Activated naive CD4-positive, alpha-beta T cell treated with anti-CD3 and anti-CD28 coated beads, Interleukin-2, amount 10 ng/mL, durations not matched to agents 7 days and 5 days (primary cell): ENCODE results near the gene AMIGO3.

Experiments used
- CTCF ChIA-PET: fragments of 350-600 bp; sonication (Branson Sonifier 250); formaldehyde crosslinking; loops from one replicate; lab custom pipeline; 2021; ENCODE audit warnings: antibody characterized with exemption; lab: Charles Lee
- DNase-seq: peaks from one replicate; pipeline ENCODE4 v3.0.0-alpha.2; 2020
- H3K27ac Mint-ChIP-seq: one replicate; pipeline ENCODE4 v1.8.0; 2021; ENCODE audit warnings: mild to moderate bottlenecking, moderate library complexity, mixed read lengths
- H3K27me3 Mint-ChIP-seq: one replicate; pipeline ENCODE4 v1.8.0; 2021; ENCODE audit warnings: mild to moderate bottlenecking, mixed read lengths
- H3K36me3 Mint-ChIP-seq: one replicate; pipeline ENCODE4 v1.8.0; 2021; ENCODE audit warnings: mixed read lengths
- H3K4me1 Mint-ChIP-seq: one replicate; pipeline ENCODE4 v1.8.0; 2021; ENCODE audit warnings: mixed read lengths
- H3K4me3 Mint-ChIP-seq: one replicate; pipeline ENCODE4 v1.8.0; 2021; ENCODE audit warnings: mild to moderate bottlenecking, moderate library complexity, mixed read lengths
- H3K9me3 Mint-ChIP-seq: one replicate; pipeline ENCODE4 v1.8.0; 2021; ENCODE audit warnings: mixed read lengths

AMIGO3 gene

DNA sequence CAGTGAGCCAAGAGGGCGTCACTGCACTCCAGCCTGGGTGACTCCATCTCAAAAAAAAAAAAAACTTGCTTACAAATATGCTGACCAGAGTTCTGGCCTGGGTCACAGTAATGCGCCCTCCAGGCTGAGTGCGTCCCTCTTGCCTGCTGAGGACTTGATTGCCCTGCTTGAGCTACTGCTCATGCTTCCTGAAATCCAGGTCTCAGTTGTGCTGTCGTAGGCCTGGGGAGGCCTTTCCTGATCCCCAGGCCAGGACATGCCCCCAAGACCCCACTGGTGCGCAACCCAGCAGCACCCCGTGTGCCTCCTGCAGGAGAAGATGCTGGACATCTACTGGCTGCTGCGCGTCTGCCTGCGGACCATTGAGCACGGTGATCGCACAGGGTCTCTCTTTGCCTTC lies 7.3 kb downstream of the AMIGO3 start:
- no peaks in the 10 kb centered on the region for H3K27me3 Mint-ChIP-seq
- H3K9me3 Mint-ChIP-seq: no peaks in the 10 kb centered on the region
- peak overlapping the region; percentile 52 for H3K27ac Mint-ChIP-seq
- CTCF ChIA-PET: interaction anchor here (0.5 to 1.5 kb wide), 4 partner anchors 7 to 175 kb away, joined by 3 to 8 read pairs (median 4); partner anchors contain the start of gene AMIGO3
- peaks cover 3% of the 10 kb centered on the region for H3K36me3 Mint-ChIP-seq
- H3K4me3 Mint-ChIP-seq: no peak overlapping the region
- no peak for DNase-seq
- peaks cover 25% of the 10 kb centered on the region for H3K4me1 Mint-ChIP-seq

DNA sequence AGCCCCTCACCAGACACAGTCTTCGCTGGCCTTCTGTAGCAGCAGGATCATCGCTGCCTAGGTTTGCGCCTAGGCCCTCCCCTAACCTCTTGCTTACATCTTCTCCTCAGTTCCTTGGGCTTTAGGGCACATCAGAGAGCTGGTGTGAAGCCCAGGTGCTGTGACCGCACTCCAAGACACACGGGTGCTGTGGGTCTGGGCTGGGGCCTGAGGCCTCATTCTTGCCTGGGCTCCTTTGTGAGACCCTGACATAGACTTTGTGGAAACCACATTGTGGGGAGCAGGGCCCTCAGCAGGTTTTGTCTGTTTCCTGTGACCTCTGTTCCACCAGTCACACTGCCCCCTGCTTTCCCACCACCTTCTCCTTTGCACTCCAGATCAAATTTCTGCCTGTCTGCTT lies 8.0 kb downstream of the AMIGO3 start:
- Mint-ChIP-seq H3K27me3 (no peaks in the 10 kb centered on the region), H3K4me1 (peaks cover 25% of the 10 kb centered on the region), H3K4me3 (no peak overlapping the region), H3K36me3 (peaks cover 3% of the 10 kb centered on the region), H3K9me3 (no peaks in the 10 kb centered on the region), H3K27ac (peak overlapping the region; percentile 16)
- CTCF ChIA-PET: interaction anchor here (1.3 to 1.5 kb wide), 3 partner anchors 8 to 126 kb away, joined by 3 to 8 read pairs (median 4); partner anchors contain the start of gene AMIGO3
- no peak for DNase-seq

DNA sequence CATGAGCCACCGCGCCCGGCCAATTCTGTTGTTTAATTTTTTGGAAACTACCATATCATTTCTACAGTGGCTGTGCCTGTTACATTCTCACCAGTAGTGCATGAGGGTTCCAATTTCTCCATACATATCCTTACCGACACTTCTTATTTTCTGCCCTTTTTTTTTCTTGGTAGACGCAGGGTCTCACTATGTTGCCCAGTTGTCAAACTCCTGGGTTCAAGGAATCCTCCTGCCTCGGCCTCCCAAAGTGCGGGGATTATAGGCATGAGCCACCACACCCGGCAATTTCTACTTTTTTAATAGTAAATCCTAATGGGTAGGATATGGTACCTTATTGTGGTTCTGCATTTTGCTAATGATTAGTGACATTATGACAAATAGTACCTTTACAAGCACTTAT lies 9.6 kb downstream of the AMIGO3 start:
- Mint-ChIP-seq H3K36me3 (peaks cover 3% of the 10 kb centered on the region), H3K4me1 (peaks cover 25% of the 10 kb centered on the region)
- CTCF ChIA-PET: no interaction called here

DNA sequence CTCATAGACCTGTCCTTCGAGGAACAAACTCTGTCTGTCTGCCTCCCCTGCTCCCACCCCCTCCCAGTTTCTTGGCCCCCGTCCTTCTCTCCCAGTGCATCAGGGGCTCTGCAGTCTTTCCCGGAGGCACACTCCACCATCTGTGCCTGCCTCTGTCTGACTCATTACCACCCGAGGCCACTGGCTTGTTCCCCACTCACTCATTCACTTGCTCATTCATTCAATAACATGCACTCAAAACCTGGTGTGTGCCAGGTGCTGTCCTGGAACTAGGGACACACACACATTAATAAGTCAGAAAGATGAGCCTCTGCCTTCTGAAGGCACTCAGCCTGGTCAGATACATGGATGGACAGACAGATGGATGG lies 12.4 kb downstream of the AMIGO3 start:
- CTCF ChIA-PET: no interaction called here
- H3K27me3 Mint-ChIP-seq: no peaks in the 10 kb centered on the region
- no peak for DNase-seq
- peaks cover 9% of the 10 kb centered on the region for H3K4me1 Mint-ChIP-seq
- H3K27ac Mint-ChIP-seq: no peak overlapping the region
- H3K9me3 Mint-ChIP-seq: no peaks in the 10 kb centered on the region
- no peak overlapping the region for H3K4me3 Mint-ChIP-seq
- H3K36me3 Mint-ChIP-seq: peaks cover 12% of the 10 kb centered on the region

More for the DNA sequence above, 9.6 kb downstream of the AMIGO3 start:
- Mint-ChIP-seq H3K27me3 (no peaks in the 10 kb centered on the region), H3K9me3 (no peaks in the 10 kb centered on the region), H3K27ac (no peak overlapping the region), H3K4me3 (no peak overlapping the region)
- no peak for DNase-seq

DNA sequence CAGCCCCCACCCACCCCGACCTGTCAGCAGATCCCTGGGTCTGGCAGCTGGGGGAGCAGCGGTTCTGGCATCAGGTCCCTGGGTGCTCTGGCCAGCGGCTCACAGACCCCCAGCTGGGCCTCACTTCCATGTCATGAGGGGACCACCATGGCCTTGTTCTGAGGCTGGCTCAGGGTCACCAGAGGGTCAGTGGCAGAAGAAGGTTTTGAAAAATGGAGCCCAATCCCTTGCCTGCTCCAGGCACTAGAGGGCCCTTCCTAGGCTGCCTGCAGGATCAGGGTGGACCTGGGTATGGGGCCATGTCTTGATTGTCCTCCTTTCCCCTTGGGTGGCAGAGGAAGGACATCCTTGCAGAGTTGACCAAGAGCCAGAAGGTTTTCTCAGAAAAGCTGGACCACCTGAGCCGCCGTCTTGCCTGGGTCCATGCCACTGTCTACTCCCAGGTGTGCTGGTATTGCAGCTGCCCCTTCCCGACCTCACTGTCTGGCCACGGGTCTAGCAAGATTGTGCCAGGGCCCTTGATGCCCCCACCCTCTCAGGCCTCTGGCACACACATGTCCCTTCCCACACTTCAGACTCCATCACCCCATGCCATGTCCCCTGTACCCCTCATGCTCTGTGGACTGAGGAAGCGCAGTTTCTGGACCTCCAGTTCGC lies 12.9 kb downstream of the AMIGO3 start:
- CTCF ChIA-PET: no interaction called here
- Mint-ChIP-seq H3K4me1 (peaks cover 6% of the 10 kb centered on the region), H3K9me3 (no peaks in the 10 kb centered on the region), H3K4me3 (no peak overlapping the region), H3K27me3 (no peaks in the 10 kb centered on the region), H3K36me3 (peaks cover 13% of the 10 kb centered on the region), H3K27ac (no peak overlapping the region)
- no peak for DNase-seq

DNA sequence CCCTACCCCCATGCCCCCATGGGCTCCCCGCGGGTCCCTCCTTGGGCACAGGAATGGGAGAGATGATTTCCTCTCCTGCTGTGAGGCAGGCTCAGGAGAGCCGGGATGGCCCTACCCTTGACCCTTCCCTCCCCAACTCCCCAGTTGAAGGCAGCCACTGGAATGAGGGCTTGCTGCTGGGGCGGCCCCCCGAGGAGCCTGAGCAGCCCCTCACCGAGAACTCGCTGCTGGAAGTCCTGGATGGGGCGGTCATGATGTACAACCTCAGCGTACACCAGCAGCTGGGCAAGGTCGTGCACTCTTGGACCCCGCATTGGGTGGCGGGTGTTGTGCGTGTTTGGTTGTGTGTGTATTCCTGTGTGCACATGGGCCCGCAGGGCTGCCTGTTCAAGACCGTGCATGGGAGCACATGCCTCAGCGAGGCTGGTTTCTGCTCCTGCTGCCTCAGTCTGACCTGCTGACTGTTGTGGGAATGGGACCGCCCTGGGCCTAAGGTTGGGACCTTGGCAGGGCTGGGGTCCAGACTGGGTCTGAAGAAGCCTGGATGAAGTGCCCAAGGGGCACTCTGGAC lies 14.0 kb downstream of the AMIGO3 start:
- CTCF ChIA-PET: no interaction called here
- DNase-seq: no peak
- Mint-ChIP-seq H3K27ac (no peak overlapping the region), H3K4me1 (no peaks in the 10 kb centered on the region), H3K4me3 (no peak overlapping the region), H3K36me3 (peaks cover 15% of the 10 kb centered on the region), H3K9me3 (no peaks in the 10 kb centered on the region), H3K27me3 (no peaks in the 10 kb centered on the region)

DNA sequence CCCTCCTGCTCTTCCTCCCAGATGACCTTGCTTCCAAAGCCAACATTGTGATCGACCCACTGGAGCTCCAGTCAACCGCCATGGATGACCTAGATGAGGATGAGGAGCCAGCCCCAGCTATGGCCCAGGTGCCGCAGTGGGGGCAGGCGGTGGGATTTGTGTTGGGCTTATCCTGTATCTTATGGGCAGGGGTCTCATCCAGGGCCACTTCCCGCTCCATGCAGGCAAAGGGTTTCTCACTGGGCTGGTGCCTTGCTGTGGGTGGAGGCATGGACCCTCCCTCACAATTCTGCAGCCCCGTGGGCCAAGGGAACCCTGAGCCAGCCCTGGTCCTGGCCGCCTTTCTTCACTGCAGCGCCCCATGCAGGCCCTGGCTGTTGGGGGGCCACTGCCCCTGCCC lies 14.9 kb downstream of the AMIGO3 start:
- Mint-ChIP-seq H3K9me3 (no peaks in the 10 kb centered on the region), H3K4me3 (no peak overlapping the region), H3K36me3 (peaks cover 15% of the 10 kb centered on the region), H3K4me1 (no peaks in the 10 kb centered on the region), H3K27me3 (no peaks in the 10 kb centered on the region), H3K27ac (no peak overlapping the region)
- CTCF ChIA-PET: interaction anchor here (1.6 to 4.3 kb wide), 2 partner anchors 129 to 134 kb away, joined by 4 to 30 read pairs; no protein-coding TSS in a partner anchor
- DNase-seq: no peak

DNA sequence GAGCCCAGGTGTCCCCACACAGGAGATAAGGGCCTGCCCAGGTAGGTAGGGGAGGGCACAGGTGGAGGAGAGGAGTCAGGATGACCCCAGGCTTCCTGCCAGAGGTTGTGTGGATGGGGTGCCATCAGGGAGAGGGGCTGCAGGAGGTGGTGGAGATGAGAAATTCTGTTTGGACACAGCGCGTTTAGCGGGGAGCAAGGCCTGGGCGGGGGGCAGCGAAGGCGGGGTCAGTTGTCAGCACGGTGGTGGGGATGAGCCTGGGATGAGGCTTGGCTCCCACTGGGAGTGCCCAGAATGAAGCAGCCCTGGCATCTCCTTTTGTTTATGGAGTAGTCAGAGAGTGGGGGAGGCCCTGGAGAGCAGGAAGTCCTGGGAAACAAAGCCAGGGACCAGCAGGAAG lies 15.5 kb downstream of the AMIGO3 start:
- H3K9me3 Mint-ChIP-seq: no peaks in the 10 kb centered on the region
- no peak for DNase-seq

DNA sequence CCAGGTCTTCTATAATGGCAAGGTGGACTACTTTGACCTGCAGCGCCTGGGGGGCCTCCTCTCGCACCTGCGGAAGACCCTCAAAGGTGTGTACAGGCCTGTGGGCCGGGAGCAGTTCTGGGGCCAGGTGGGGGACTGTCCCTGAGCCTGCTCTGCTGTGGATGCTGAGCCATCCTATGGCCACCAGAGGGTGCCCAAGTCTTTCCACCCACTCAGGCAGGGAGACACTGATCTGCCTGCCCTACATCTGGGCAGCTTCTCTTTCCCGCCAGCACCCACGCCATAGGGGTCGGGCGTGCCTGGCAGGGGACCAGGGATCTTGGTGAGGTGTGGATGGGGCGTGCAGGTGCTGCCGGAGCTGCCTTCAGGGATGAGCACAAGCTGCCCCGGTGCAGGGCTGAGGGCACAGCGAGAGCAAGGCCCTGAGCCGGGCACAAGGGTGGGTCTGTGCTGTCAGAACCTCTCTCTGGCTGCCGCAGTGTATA lies 16.0 kb downstream of the AMIGO3 start:
- CTCF ChIA-PET: interaction anchor here (0.8 to 4.3 kb wide), 4 partner anchors 20 to 135 kb away, joined by 3 to 30 read pairs (median 4); no protein-coding TSS in a partner anchor
- Mint-ChIP-seq H3K27me3 (no peaks in the 10 kb centered on the region), H3K4me3 (no peak overlapping the region), H3K36me3 (peaks cover 15% of the 10 kb centered on the region), H3K4me1 (no peaks in the 10 kb centered on the region), H3K27ac (no peak overlapping the region), H3K9me3 (no peaks in the 10 kb centered on the region)
- peak; percentile 81 for DNase-seq

More for the DNA sequence above, 15.5 kb downstream of the AMIGO3 start:
- H3K4me1 Mint-ChIP-seq: no peaks in the 10 kb centered on the region
- H3K4me3 Mint-ChIP-seq: no peak overlapping the region
- H3K27me3 Mint-ChIP-seq: no peaks in the 10 kb centered on the region
- CTCF ChIA-PET: interaction anchor here (0.8 to 4.3 kb wide), 3 partner anchors 19 to 135 kb away, joined by 4 to 30 read pairs (median 4); no protein-coding TSS in a partner anchor
- no peak overlapping the region for H3K27ac Mint-ChIP-seq
- H3K36me3 Mint-ChIP-seq: peaks cover 15% of the 10 kb centered on the region

DNA sequence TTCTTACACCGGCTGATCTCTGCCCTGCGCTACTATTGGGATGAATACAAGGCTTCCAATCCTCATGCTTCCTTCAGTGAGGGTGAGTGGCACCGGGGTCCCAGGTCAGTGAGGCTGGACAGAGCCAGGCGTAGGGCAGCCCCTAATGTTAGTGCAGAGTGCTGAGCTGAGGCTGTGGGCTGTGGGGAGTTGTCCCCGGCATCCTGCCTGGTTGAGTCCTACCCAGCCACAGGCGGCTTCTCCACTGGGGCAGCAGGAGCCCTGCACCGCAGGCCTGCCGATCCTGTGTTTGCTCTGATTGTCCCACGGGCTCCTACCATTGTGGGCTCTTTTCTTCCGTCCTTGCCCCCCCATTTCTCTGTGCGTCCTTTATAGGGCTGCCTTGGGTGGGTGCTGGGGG lies 16.8 kb downstream of the AMIGO3 start:
- H3K27ac Mint-ChIP-seq: no peak overlapping the region
- no peak overlapping the region for H3K4me3 Mint-ChIP-seq

DNA sequence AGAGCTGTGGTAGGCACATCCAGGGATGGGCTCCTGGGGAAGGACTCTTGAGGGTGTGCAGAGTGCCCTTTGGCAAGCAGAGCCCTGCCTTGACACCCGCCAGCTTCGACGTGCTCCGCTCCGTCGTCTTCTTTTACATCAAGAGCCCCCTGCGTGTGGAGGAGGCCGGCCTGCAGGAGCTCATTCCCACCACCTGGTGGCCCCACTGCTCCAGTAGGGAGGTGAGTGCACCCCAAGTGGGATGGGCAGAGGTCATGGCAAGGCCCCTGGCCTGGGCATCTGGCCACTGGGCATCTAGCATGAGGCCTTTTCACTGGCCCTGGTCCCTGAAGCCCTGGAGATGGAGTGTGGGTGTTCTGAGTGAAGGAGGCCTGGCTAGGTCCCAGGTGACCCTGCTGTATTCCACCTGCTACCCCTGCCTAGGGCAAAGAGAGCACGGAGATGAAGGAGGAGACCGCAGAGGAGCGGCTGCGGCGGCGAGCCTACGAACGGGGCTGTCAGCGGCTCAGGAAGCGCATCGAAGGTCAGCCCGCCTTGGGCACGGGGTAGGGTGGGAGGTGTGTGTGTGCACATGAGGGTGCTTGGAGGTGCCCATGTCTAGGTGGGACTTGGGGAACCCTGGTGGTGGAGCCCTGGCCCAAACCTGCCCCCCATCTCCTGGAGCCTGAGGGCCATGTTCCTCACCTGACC lies 18.0 kb downstream of the AMIGO3 start:
- peak; percentile 41 for DNase-seq
- no peaks in the 10 kb centered on the region for H3K4me1 Mint-ChIP-seq
- H3K36me3 Mint-ChIP-seq: peaks cover 12% of the 10 kb centered on the region
- no peaks in the 10 kb centered on the region for H3K27me3 Mint-ChIP-seq
- no peak overlapping the region for H3K27ac Mint-ChIP-seq
- H3K4me3 Mint-ChIP-seq: no peak overlapping the region
- no peaks in the 10 kb centered on the region for H3K9me3 Mint-ChIP-seq
- CTCF ChIA-PET: interaction anchor here (0.7 to 4.3 kb wide), 13 partner anchors 10 to 162 kb away, joined by 3 to 30 read pairs (median 3); partner anchors contain the start of genes AMIGO3 and GMPPB

More for the DNA sequence above, 16.8 kb downstream of the AMIGO3 start:
- CTCF ChIA-PET: interaction anchor here (1.2 to 4.3 kb wide), 4 partner anchors 16 to 163 kb away, joined by 3 to 30 read pairs (median 6); partner anchors contain the start of gene AMIGO3
- no peaks in the 10 kb centered on the region for H3K9me3 Mint-ChIP-seq
- H3K27me3 Mint-ChIP-seq: no peaks in the 10 kb centered on the region
- no peak for DNase-seq
- no peaks in the 10 kb centered on the region for H3K4me1 Mint-ChIP-seq
- H3K36me3 Mint-ChIP-seq: peaks cover 13% of the 10 kb centered on the region

DNA sequence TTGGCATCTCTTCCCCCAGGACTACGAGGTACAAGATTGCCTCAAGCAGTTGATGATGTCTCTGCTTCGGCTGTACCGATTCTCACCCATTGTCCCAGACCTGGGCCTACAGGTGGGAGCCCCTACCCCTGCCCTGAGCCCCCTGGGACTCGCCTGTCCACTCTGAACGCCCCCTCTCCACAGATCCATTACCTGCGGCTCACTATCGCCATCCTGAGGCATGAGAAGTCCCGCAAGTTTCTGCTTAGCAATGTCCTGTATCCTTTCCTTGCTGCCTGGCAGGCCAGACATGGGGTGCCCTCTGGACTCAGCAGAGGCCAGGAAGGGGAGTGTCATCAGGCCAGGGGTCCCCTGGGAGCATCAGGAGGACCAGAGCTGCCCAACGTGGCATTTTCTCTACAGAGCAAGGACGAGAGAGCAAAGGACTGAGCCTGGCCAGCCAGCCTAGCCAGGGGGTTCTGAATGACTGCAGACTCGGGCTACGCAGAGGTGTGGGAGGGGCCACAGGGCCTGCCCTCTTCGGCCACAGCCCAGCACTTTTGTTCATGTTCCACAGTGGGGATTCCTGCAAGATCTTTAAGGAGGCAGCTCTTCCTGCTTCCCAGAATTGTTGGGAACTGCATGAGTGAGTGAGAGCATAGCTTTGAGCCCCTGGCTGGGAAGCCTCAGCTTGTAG lies 18.9 kb downstream of the AMIGO3 start:
- CTCF ChIA-PET: interaction anchor here (0.7 to 4.3 kb wide), 10 partner anchors 11 to 162 kb away, joined by 3 to 30 read pairs (median 6); partner anchors contain the start of gene AMIGO3
- peaks cover 12% of the 10 kb centered on the region for H3K36me3 Mint-ChIP-seq
- no peak overlapping the region for H3K27ac Mint-ChIP-seq

DNA sequence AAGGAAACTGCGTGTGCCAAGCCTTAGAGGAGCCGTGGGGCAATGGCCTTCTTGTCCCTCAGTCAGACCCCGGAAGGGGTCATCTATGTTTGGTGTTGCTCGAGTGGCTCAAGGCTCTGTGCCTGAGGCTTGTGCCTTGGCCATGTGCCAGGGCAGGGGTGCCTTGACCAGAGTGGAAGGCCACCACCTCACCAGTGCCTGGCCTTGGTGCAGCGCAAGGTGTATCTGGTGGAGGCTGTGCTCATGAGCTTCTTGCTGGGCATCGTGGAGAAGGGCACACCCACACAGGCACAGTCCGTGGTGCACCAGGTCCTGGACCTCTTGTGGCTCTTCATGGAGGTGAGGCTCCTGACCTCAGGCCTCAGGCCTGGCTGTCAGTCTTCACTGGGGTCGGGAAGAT lies 19.5 kb downstream of the AMIGO3 start:
- H3K27ac Mint-ChIP-seq: no peak overlapping the region
- no peak for DNase-seq
- H3K4me1 Mint-ChIP-seq: no peaks in the 10 kb centered on the region
- CTCF ChIA-PET: interaction anchor here (0.7 to 2.0 kb wide), 3 partner anchors 138 to 160 kb away, joined by 3 to 12 read pairs (median 3); no protein-coding TSS in a partner anchor
- no peaks in the 10 kb centered on the region for H3K9me3 Mint-ChIP-seq
- H3K4me3 Mint-ChIP-seq: no peak overlapping the region
- H3K36me3 Mint-ChIP-seq: peaks cover 12% of the 10 kb centered on the region
- H3K27me3 Mint-ChIP-seq: no peaks in the 10 kb centered on the region

More for the DNA sequence above, 18.9 kb downstream of the AMIGO3 start:
- no peak for DNase-seq
- Mint-ChIP-seq H3K4me1 (no peaks in the 10 kb centered on the region), H3K9me3 (no peaks in the 10 kb centered on the region), H3K27me3 (no peaks in the 10 kb centered on the region), H3K4me3 (no peak overlapping the region)
